Breast epithelium (tissue), 3 donors: ENCODE data around the gene TAF4B.

Source experiments
- POLR2A ChIP-seq: fragments of 450-650 bp; IDR thresholded peaks from one replicate; pipeline ENCODE4 v1.6.1; 2016; ENCODE audit warnings: antibody characterized with exemption, mild to moderate bottlenecking, moderate library complexity
- POLR2AphosphoS5 ChIP-seq, 3 donors: sonication (generic); formaldehyde crosslinking; IDR thresholded peaks; one replicate each; pipeline ENCODE4 v1.6.1; 2017; ENCODE audit warnings: antibody characterized with exemption in 3 of 3
- TF ChIP-seq, protein P1 (sequence below), 3 donors: fragments of 450-650 bp; IDR thresholded peaks; one replicate each; pipeline ENCODE4 v1.5.1; 2016 to 2017; ENCODE audit warnings: antibody characterized with exemption in 3 of 3, mild to moderate bottlenecking in 3 of 3, moderate library complexity in 3 of 3

DNA sequence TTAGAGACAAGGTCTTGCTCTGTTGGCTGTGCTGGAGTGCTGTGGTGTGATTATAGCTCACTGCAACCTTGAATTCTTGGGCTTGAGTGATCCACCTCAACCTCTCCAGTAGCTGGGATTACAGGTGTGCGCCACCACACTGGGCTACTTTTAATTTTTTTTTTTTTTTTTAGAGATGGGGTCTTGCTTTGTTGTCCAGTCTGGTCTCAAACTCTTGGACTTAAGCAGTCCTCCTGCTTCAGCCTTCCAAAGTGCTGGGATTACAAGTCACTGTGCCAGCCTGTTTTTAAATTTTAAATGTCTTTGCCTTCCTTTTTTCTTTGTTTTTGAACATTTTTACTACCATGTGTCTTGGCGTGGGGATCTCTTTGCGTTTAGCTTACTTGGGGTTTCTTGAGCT is 32.5 kb downstream of the TAF4B start:
- TF ChIP-seq POLR2A = no peak
- TF ChIP-seq, protein P1, sequence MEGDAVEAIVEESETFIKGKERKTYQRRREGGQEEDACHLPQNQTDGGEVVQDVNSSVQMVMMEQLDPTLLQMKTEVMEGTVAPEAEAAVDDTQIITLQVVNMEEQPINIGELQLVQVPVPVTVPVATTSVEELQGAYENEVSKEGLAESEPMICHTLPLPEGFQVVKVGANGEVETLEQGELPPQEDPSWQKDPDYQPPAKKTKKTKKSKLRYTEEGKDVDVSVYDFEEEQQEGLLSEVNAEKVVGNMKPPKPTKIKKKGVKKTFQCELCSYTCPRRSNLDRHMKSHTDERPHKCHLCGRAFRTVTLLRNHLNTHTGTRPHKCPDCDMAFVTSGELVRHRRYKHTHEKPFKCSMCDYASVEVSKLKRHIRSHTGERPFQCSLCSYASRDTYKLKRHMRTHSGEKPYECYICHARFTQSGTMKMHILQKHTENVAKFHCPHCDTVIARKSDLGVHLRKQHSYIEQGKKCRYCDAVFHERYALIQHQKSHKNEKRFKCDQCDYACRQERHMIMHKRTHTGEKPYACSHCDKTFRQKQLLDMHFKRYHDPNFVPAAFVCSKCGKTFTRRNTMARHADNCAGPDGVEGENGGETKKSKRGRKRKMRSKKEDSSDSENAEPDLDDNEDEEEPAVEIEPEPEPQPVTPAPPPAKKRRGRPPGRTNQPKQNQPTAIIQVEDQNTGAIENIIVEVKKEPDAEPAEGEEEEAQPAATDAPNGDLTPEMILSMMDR (IDR thresholded peaks at IDR 0.05) = no peak
- TF ChIP-seq POLR2AphosphoS5 (IDR thresholded peaks at IDR 0.05) = no peak
